IgD-negative memory B cell (primary cell): ENCODE measurements around the gene LAS1L. TPM values are rescaled to one million over a fixed set of nuclear protein-coding genes. Genes with fewer than 3 reads are reported as not detected.
A peak's percentile ranks its signal among the peaks of the same experiment; 100 is the strongest.
"Not testable (repeated sequence)": the region's sequence is repeated elsewhere in the genome, so short reads cannot be mapped to it uniquely, and the experiment has no call there.

Experiments
- H3K27ac Mint-ChIP-seq, 3 donors: one replicate each; pipeline ENCODE4 v1.8.0; 2020 to 2022; ENCODE audit warnings: mild to moderate bottlenecking in 3 of 3, mixed read lengths in 3 of 3, moderate library complexity in 1 of 3
- H3K27me3 Mint-ChIP-seq: one replicate; pipeline ENCODE4 v1.8.0; 2021; ENCODE audit warnings: mixed read lengths
- H3K36me3 Mint-ChIP-seq: one replicate; pipeline ENCODE4 v1.8.0; 2020; ENCODE audit warnings: mild to moderate bottlenecking, mixed read lengths
- H3K4me1 Mint-ChIP-seq, 3 donors: one replicate each; pipeline ENCODE4 v1.8.0; 2020 to 2022; ENCODE audit warnings: mixed read lengths in 3 of 3, mild to moderate bottlenecking in 1 of 3
- H3K4me3 Mint-ChIP-seq, 4 donors: one replicate each; pipeline ENCODE4 v1.8.0; 2020 to 2022; ENCODE audit warnings: mild to moderate bottlenecking in 4 of 4, mixed read lengths in 4 of 4, moderate library complexity in 3 of 4
- H3K9me3 Mint-ChIP-seq, 3 donors: one replicate each; pipeline ENCODE4 v1.8.0; 2020 to 2021; ENCODE audit warnings: mixed read lengths in 3 of 3, mild to moderate bottlenecking in 1 of 3
- polyA plus RNA-seq: library from polyadenylated mRNA; unstranded; fragments of 300-500 nt; fragmentation: Illumina TruSeq; gene quantifications from one replicate; pipeline ENCODE4 v1.2.3, GENCODE V29; 2021

LAS1L gene
- polyA plus RNA-seq, 1 donor from 2014 or later, result 35.6 TPM

DNA sequence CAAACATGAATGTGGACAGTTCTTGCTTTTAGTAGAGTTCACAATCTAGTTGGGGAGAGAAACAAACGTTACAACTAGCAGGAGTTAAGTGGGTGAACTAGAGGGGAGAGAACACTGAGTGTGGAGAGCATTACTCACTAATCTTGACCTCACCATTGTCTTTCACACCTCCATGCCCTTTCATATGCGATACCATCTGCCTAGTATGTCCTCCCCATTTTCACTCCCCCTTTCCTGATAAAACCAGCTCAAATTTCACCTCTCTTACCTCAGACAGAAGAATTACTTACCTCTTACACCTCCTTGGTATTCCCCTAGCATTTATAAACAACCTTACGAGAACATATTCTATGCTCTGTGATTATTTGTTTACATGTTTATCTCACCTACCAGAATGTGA is 53.6 kb downstream of the LAS1L start:
- H3K27ac Mint-ChIP-seq, result no peak overlapping the region
- peaks cover 4% of the 10 kb centered on the region for H3K36me3 Mint-ChIP-seq
- no peak overlapping the region for H3K4me3 Mint-ChIP-seq
- peaks cover 0 to 3% (median 0%) of the 10 kb centered on the region in 3 donors for H3K4me1 Mint-ChIP-seq
- H3K9me3 Mint-ChIP-seq, result peaks cover 3 to 7% (median 4%) of the 10 kb centered on the region in 3 donors
- H3K27me3 Mint-ChIP-seq, result no peaks in the 10 kb centered on the region

DNA sequence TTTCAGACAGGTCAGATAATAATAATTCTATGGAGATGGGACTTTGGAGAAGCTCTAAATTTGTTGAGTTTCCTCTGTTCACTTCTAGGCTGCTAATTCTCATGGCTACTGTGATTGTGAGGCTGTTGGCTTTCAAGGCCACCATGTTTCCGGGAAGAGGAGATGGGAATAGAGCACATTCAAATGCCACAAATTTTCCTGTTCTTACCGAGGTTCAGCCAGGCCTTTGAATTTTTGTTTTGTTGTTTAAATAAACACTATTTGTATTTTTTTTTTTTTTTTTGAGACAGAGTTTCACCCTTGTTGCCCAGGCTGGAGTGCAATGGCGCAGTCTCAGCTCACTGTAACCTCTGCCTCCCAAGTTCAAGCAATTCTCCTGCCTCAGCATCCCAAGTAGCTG is 55.5 kb downstream of the LAS1L start:
- not testable (repeated sequence) for H3K4me1 Mint-ChIP-seq, H3K27me3 Mint-ChIP-seq, H3K36me3 Mint-ChIP-seq, H3K27ac Mint-ChIP-seq
- H3K9me3 Mint-ChIP-seq, result peaks cover 5 to 13% (median 7%) of the 10 kb centered on the region in 3 donors
- H3K4me3 Mint-ChIP-seq, result peak overlapping the region in 1 of 4 donors; percentile 9

DNA sequence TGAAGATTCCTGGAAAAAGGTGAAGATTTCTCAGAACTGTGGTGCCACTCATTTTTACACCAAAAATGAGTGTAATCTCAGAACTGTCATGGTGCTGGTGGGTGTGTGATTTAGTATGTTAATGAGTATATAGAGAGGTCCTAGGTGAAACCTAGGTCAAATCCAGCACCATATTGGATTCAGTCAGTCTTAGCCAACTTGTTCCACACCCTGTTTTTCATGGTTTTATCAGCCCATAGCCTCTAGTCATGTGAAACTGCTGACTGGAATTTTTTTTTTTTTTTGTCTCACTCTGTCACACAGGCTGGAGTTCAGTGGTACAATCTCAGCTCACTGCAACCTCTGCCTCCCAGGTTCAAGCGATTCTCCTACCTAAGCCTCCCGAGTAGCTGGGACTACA is 58.0 kb downstream of the LAS1L start:
- no peaks in the 10 kb centered on the region for H3K27me3 Mint-ChIP-seq
- peak overlapping the region in 1 of 4 donors; percentile 63 for H3K4me3 Mint-ChIP-seq
- peaks cover 4% of the 10 kb centered on the region for H3K36me3 Mint-ChIP-seq
- no peak overlapping the region for H3K27ac Mint-ChIP-seq
- peaks cover 8 to 13% (median 10%) of the 10 kb centered on the region in 3 donors for H3K9me3 Mint-ChIP-seq
- no peaks in the 10 kb centered on the region for H3K4me1 Mint-ChIP-seq

DNA sequence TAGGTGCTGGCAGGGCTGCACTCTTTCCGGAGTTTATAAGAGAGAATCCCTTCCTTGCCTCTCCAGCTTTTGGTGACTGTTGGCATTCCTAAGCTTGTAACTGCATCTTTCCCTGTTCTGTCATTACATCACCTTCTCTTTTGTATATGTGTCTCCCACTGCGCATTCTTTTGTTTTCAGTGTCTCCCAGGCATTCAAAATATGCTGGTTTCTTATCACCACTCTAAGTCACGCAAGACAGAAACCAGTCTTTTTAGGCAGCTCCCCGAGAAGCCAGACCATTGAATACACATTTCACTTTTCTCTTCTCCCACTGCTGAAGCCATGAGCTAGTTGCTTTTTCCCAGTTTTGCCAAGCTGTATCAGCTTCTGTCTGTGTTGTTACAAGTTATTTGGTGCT is 71.0 kb downstream of the LAS1L start:
- Mint-ChIP-seq H3K9me3 (peaks cover 1 to 18% (median 4%) of the 10 kb centered on the region in 3 donors), H3K27me3 (no peaks in the 10 kb centered on the region), H3K4me1 (no peaks in the 10 kb centered on the region), H3K36me3 (peaks cover 1% of the 10 kb centered on the region), H3K27ac (no peak overlapping the region), H3K4me3 (no peak overlapping the region)

Other genes with a start within 250 kb of the LAS1L start
- gene MSN, start 132.9 kb upstream of the LAS1L start, polyA plus RNA-seq, result 498 TPM